ENCODE measurements around the gene POM121L12.

Gene POM121L12

GRCh38 chr7:53060066-53060465 is 24.6 kb downstream of the POM121L12 start:
- H3K4me3 ChIP-seq (ENCODE audit: low read length), result no peak overlapping the region
- DNase-seq (ENCODE audit: low read depth), result no peak
- no peak for TF ChIP-seq CTCF (conservative IDR thresholded peaks at IDR 0.05; ENCODE audit: low read length)

DNA sequence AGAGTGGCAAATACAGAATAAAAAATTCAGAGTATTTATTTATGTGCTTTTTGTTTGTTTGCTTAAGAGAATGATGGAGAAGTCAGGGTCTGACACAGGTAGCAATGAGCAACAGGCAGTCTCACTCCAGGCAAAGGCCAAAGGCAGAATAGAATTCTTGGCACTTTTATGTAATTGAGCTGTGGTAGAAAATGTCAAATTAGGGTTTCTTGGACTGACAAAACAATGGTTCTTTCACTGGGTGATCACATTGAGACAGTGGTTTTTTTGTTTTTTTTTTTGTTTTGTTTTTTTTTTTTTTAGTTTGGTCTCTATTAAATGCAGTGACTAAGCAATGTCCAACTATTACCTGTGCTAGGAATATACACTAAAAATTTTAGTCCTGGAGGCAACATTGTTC is 27.4 kb downstream of the POM121L12 start:
- TF ChIP-seq CTCF (conservative IDR thresholded peaks at IDR 0.05; ENCODE audit: low read length), result no peak
- H3K4me3 ChIP-seq (ENCODE audit: low read length), result no peak overlapping the region
- DNase-seq (ENCODE audit: low read depth), result no peak

DNA sequence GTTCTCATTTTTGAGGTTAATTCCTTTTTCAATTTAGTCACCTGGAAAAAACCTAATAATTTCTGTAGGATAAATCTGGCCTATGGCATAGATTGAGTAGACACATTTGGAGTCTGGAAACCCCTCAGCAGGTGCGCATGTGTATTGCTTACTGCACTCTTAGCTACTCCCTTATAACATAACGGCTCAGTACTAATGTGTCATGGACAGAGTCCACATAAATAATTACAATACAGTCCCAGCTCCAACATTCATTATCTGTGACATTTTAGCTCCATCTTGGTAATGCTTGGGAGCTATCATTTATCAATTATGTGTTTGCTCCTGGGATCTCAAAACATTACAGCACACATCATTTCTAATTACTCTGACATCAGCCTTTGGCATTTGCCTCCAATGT is 33.2 kb downstream of the POM121L12 start:
- TF ChIP-seq CTCF (conservative IDR thresholded peaks at IDR 0.05; ENCODE audit: low read length), result no peak
- no peak for DNase-seq (ENCODE audit: low read depth)

DNA sequence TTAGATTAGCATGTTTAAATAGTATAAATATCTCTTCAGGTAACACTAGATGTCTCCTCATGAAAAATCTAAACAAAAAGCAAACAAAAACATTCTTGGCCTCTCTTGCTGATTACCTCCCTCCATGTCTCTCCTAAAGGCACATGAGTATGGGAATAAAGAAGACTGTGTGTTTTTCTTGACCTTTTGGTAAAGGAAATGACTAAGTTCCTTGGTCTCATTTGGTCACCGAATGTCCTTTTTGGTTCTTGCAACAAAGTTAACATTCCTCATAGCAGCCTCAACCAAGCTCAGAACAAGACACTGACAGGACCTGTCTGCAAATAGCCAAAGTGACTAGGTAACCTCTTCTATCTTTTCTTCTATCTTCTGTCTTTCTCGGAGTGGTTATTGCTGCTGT is 35.5 kb downstream of the POM121L12 start:
- TF ChIP-seq CTCF (conservative IDR thresholded peaks at IDR 0.05; ENCODE audit: low read length), result no peak
- DNase-seq (ENCODE audit: low read depth), result no peak
- H3K4me3 ChIP-seq (ENCODE audit: low read length), result no peak overlapping the region

More for the DNA sequence above, 33.2 kb downstream of the POM121L12 start:
- no peak overlapping the region for H3K4me3 ChIP-seq (ENCODE audit: low read length)
